Mesendoderm (in vitro differentiated cells): Measurements from ENCODE around the gene SETDB2. TPM values are rescaled to one million over a fixed set of nuclear protein-coding genes. Genes with fewer than 3 reads are reported as not detected.

Source experiments
- DNase-seq: peaks from one replicate; pipeline ENCODE4 v3.0.0; 2013
- H2AK5ac ChIP-seq: 2 replicates; pipeline ENCODE4 v1.6.1; 2013; ENCODE audit warnings: low read length, inconsistent platforms
- H2BK120ac ChIP-seq: 2 replicates; pipeline ENCODE4 v1.6.1; 2013; ENCODE audit warnings: low read depth, mild to moderate bottlenecking, low read length, moderate library complexity, mixed read lengths
- H2BK15ac ChIP-seq: replicated peaks from 2 replicates; pipeline ENCODE4 v1.6.1; 2013; ENCODE audit warnings: low read depth, mild to moderate bottlenecking, moderate library complexity
- H2BK5ac ChIP-seq: 2 replicates; pipeline ENCODE4 v1.6.1; 2013; ENCODE audit warnings: low read length, inconsistent platforms
- H3K18ac ChIP-seq: 2 replicates; pipeline ENCODE4 v1.6.1; 2013; ENCODE audit warnings: mild to moderate bottlenecking, low read length, mixed read lengths
- H3K23ac ChIP-seq: one replicate; pipeline ENCODE4 v1.6.1; 2013; ENCODE audit warnings: low read length
- H3K27ac ChIP-seq: 2 replicates; pipeline ENCODE4 v1.5.1; 2013; ENCODE audit warnings: low read depth, mild to moderate bottlenecking, inconsistent platforms, low read length, moderate library complexity
- H3K27me3 ChIP-seq: 2 replicates; pipeline ENCODE4 v1.6.1; 2013; ENCODE audit warnings: low read length, control low read depth, mild to moderate bottlenecking, inconsistent platforms; ENCODE audit not compliant: insufficient read depth, poor library complexity
- H3K36me3 ChIP-seq: 2 replicates; pipeline ENCODE4 v1.6.1; 2013; ENCODE audit warnings: low read length, inconsistent platforms; ENCODE audit not compliant: control insufficient read depth, insufficient read depth
- H3K4ac ChIP-seq: one replicate; pipeline ENCODE4 v1.6.1; 2013; ENCODE audit warnings: low read depth, mild to moderate bottlenecking, low read length, moderate library complexity
- H3K4me1 ChIP-seq: 2 replicates; pipeline ENCODE4 v1.6.1; 2013; ENCODE audit warnings: low read depth, low read length, inconsistent platforms; ENCODE audit not compliant: control insufficient read depth
- H3K4me2 ChIP-seq: 2 replicates; pipeline ENCODE4 v1.6.1; 2013; ENCODE audit warnings: low read length
- H3K4me3 ChIP-seq: 2 replicates; pipeline ENCODE4 v1.5.1; 2013; ENCODE audit warnings: mild to moderate bottlenecking, low read length
- H3K56ac ChIP-seq: one replicate; pipeline ENCODE4 v1.6.1; 2013; ENCODE audit warnings: low read length
- H3K79me1 ChIP-seq: 2 replicates; pipeline ENCODE4 v1.6.1; 2013; ENCODE audit warnings: low read length, inconsistent platforms
- H3K79me2 ChIP-seq: 2 replicates; pipeline ENCODE4 v1.6.1; 2013; ENCODE audit warnings: mild to moderate bottlenecking, low read length; ENCODE audit not compliant: control insufficient read depth, insufficient read depth
- H3K9ac ChIP-seq: 2 replicates; pipeline ENCODE4 v1.6.1; 2013; ENCODE audit warnings: low read length, inconsistent platforms
- H4K5ac ChIP-seq: one replicate; pipeline ENCODE4 v1.6.1; 2013; ENCODE audit warnings: low read length
- H4K8ac ChIP-seq: one replicate; pipeline ENCODE4 v1.6.1; 2013; ENCODE audit warnings: low read depth, mild to moderate bottlenecking, control low read depth, low read length, moderate library complexity
- WGBS: extraction: QIAGEN DNeasy Blood & Tissue Kit; methylation state at CpG from one replicate; pipeline ENCODE4 v1.1.7; 2013; ENCODE audit warnings: low lambda C conversion rate, missing lambda C conversion rate; ENCODE audit not compliant: insufficient coverage; ENCODE audit errors: extremely low coverage; 5-methylcytosine and 5-hydroxymethylcytosine counted together
- polyA plus RNA-seq, 2 experiments: library from polyadenylated mRNA; stranded (reverse); fragments of 200-250 nt; gene quantifications; one replicate each; pipeline ENCODE4 v1.2.3, GENCODE V29; 2013

Gene SETDB2, protein sequence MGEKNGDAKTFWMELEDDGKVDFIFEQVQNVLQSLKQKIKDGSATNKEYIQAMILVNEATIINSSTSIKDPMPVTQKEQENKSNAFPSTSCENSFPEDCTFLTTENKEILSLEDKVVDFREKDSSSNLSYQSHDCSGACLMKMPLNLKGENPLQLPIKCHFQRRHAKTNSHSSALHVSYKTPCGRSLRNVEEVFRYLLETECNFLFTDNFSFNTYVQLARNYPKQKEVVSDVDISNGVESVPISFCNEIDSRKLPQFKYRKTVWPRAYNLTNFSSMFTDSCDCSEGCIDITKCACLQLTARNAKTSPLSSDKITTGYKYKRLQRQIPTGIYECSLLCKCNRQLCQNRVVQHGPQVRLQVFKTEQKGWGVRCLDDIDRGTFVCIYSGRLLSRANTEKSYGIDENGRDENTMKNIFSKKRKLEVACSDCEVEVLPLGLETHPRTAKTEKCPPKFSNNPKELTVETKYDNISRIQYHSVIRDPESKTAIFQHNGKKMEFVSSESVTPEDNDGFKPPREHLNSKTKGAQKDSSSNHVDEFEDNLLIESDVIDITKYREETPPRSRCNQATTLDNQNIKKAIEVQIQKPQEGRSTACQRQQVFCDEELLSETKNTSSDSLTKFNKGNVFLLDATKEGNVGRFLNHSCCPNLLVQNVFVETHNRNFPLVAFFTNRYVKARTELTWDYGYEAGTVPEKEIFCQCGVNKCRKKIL
- 2.9 TPM for polyA plus RNA-seq (2013, experiment 1 of 2)
- 3.0 TPM for polyA plus RNA-seq (2013, experiment 2 of 2)

DNA sequence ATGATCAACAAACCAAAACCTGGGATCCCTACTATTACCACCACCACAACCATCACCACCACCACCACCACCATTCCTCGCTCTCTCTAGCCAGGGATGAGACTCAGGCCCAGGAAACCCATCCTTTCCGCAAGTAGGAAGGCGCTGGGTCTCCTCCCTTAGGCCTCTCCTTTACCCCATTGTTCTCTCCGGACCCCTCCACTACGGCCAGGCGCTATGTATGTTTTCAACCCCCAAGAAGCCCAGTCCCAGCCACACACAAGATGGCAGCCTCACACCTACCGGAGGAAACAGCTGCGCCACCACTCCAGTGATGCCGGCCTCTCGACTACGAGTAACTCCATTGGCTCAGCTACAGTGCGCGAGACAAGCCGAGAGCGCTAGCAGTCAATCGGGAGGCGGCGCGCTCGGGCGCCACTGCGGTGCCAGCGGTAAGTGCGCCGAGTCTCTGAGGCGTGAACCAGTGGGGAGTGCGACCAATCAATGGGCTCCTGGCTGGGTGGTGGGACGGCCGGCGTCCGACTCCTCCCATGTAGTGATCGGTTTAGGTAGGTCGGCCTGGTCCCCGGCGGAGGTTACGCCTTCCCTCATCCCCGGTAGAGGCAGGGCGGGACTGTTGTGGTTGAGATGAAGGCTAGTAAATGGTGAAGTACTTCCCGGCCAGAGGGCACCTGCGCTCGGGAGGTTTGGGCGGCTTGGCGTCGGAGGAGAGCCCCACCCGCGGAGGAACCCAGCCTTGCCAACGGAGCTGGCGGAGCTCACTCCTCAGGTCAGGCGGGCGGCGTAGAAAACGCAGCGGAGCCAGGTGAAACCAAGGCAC lies at the start of gene SETDB2, which contains the start of gene CAB39L:
Gene SETDB2, plus strand, starts transcription at position 571 of the 820 bp plus-strand sequence. CDS start 7,620 bp downstream, outside the sequence.
Gene CAB39L, minus strand, starts transcription at position 361 of the 820 bp plus-strand sequence. CDS start 61,154 bp downstream, outside the sequence.
- H3K4ac ChIP-seq, result peak within 1 kb of the TSS; percentile 46

DNA sequence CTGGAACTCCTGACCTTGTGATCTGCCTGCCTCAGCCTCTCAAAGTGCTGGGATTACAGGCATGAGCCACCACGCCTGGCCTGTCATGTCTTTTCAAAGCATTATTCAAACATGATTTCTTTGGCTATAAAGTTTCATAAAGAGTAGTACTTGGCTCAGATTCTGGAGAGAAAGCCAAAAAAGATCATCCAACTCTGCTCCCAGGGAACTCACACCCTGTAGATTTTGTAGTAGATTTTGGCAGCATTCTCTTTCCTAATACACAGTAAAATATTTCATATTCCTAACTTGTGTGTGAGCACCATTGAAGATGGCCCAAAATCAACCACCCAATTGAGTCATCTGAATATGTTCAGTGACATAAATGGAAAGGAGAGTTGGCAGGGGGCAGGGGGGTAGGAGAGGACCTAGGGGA lies 48.6 kb upstream of the SETDB2 start:
- Histone ChIP-seq H3K4ac (no peak overlapping the region), H4K5ac (no peak overlapping the region), H3K4me3 (no peak overlapping the region), H2AK5ac (no peak overlapping the region), H4K8ac (no peak overlapping the region), H3K27ac (no peak overlapping the region), H3K18ac (no peak overlapping the region), H3K27me3 (no peaks in the 10 kb centered on the region), H3K23ac (no peak overlapping the region), H2BK120ac (no peak overlapping the region), H2BK5ac (no peak overlapping the region), H3K79me1 (no peaks in the 10 kb centered on the region), H3K4me1 (no peaks in the 10 kb centered on the region), H2BK15ac (no peak overlapping the region), H3K36me3 (no peaks in the 10 kb centered on the region), H3K4me2 (no peak overlapping the region), H3K9ac (no peak overlapping the region), H3K79me2 (no peaks in the 10 kb centered on the region), H3K56ac (no peak overlapping the region)
- WGBS, result no CpG with 5 or more reads among the region's 1 CpG
- no peak for DNase-seq

More for the DNA sequence above, at the start of gene SETDB2, which contains the start of gene CAB39L:
- no peak within 1 kb of the TSS for H3K23ac ChIP-seq
- H2BK120ac ChIP-seq, result no peak within 1 kb of the TSS
- peak within 1 kb of the TSS; percentile 60 for H3K27ac ChIP-seq
- H3K79me1 ChIP-seq, result no peaks in the 10 kb centered on the region
- H4K8ac ChIP-seq, result no peak within 1 kb of the TSS
- H3K4me3 ChIP-seq, result peak within 1 kb of the TSS; percentile 72
- peak within 1 kb of the TSS; percentile 82 for H3K9ac ChIP-seq
- no peak within 1 kb of the TSS for H2AK5ac ChIP-seq
- H3K18ac ChIP-seq, result no peak within 1 kb of the TSS
- H2BK5ac ChIP-seq, result peak within 1 kb of the TSS; percentile 95
- no peaks in the 10 kb centered on the region for H3K27me3 ChIP-seq
- DNase-seq, result peak; percentile 99
- H3K79me2 ChIP-seq, result no peaks in the 10 kb centered on the region
- H3K36me3 ChIP-seq, result no peaks in the 10 kb centered on the region
- no peak within 1 kb of the TSS for H4K5ac ChIP-seq
- peak within 1 kb of the TSS; percentile 91 for H3K56ac ChIP-seq
- no peak within 1 kb of the TSS for H2BK15ac ChIP-seq
- whole genome bisulfite sequencing, result no CpG with 5 or more reads among the region's 53 CpGs
- H3K4me2 ChIP-seq, result peak within 1 kb of the TSS; percentile 66
- H3K4me1 ChIP-seq, result no peaks in the 10 kb centered on the region

DNA sequence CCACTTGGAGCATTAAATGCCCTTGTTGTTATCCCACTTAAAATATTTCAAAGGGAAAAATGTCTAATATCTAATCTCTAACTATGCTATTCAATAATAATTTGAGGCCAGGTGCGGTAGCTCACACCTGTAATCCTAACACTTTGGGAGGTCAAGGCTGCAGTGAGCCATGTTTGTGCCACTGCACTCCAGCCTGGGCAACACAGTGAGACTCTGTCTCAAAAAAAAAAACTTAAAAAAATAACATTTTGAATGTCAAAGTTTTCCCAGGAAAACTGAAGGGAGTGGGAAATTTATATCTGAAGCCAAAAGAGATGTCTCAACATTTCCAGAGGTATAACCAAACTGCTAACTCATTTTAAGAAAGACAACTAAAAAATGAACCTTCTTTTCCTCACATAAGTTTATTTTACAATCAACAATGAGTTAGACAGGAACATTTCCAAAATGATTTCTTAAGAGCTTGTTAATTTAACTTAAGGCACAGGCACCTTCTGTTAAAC lies 48.1 kb upstream of the SETDB2 start:
- no CpG with 5 or more reads among the region's 1 CpG for WGBS
- Histone ChIP-seq H3K27ac (no peak overlapping the region), H4K8ac (no peak overlapping the region), H2BK120ac (no peak overlapping the region), H3K27me3 (no peaks in the 10 kb centered on the region), H3K79me1 (no peaks in the 10 kb centered on the region), H3K4ac (no peak overlapping the region), H4K5ac (no peak overlapping the region), H3K56ac (no peak overlapping the region), H3K18ac (no peak overlapping the region), H2BK15ac (no peak overlapping the region), H3K79me2 (no peaks in the 10 kb centered on the region), H3K4me3 (no peak overlapping the region), H2AK5ac (no peak overlapping the region), H2BK5ac (no peak overlapping the region), H3K36me3 (no peaks in the 10 kb centered on the region), H3K9ac (no peak overlapping the region), H3K23ac (no peak overlapping the region), H3K4me1 (no peaks in the 10 kb centered on the region), H3K4me2 (no peak overlapping the region)
- DNase-seq, result no peak

DNA sequence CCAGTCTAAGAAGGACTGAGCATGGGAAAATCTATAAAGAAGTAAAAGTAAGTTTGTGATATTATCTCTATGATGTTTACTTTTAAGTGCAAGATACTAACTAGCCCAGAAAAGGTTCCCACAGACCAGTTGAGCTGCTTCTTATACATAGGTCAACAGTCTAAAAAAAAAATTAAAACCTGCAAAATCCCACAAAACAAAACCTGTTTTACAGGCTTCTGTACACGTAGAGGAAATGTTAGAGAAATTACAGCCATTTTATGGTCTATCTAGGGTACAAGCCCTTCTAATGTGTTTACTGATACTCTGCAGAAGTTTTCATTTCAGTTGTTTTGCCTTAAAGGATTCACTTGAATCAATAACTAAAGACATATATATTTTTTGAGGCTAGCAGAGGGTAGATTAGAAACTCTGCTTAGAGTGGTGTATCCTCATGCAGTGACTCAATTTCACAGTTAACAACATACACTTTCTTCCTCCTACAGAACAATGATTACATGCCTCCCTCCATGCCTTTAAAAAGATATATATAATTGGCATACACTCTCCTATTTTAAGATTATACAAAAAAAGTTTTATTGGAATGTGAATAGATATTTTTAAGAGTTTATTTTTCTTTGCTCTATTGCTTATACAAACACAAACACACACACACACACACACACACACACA lies 44.1 kb upstream of the SETDB2 start:
- H3K27me3 ChIP-seq, result no peaks in the 10 kb centered on the region
- no CpG with 5 or more reads among the region's 1 CpG for WGBS
- no peak overlapping the region for H2BK120ac ChIP-seq
- H3K18ac ChIP-seq, result no peak overlapping the region
- H2AK5ac ChIP-seq, result no peak overlapping the region
- H3K4ac ChIP-seq, result no peak overlapping the region
- H2BK5ac ChIP-seq, result no peak overlapping the region
- H3K56ac ChIP-seq, result no peak overlapping the region
- H3K27ac ChIP-seq, result no peak overlapping the region
- H3K36me3 ChIP-seq, result no peaks in the 10 kb centered on the region
- no peak overlapping the region for H4K8ac ChIP-seq
- H2BK15ac ChIP-seq, result no peak overlapping the region
- H3K79me2 ChIP-seq, result no peaks in the 10 kb centered on the region
- H4K5ac ChIP-seq, result no peak overlapping the region
- H3K4me1 ChIP-seq, result no peaks in the 10 kb centered on the region
- no peak overlapping the region for H3K4me2 ChIP-seq
- no peak overlapping the region for H3K4me3 ChIP-seq
- H3K23ac ChIP-seq, result no peak overlapping the region
- no peak for DNase-seq
- no peaks in the 10 kb centered on the region for H3K79me1 ChIP-seq
- no peak overlapping the region for H3K9ac ChIP-seq
